Measurements from ENCODE around the gene RILPL1. TPM values are rescaled to one million over a fixed set of nuclear protein-coding genes. Genes with fewer than 3 reads are reported as not detected.

The RILPL1 gene
- total RNA-seq, 4 donors from 2014 or later, result 2.9 to 32.3 (median 18.4) TPM

GRCh38 chr12:123491056-123491455, 42.5 kb downstream of the RILPL1 start:
- no peak overlapping the region for H3K4me3 ChIP-seq
- intact Hi-C loops (cut with DNase I; ENCODE audit: low total_unique reads), result no loop called here
- no peak overlapping the region for H3K27ac ChIP-seq
- H3K9me3 ChIP-seq, result no peaks in the 10 kb centered on the region
- no peak for DNase-seq
- no peaks in the 10 kb centered on the region for H3K4me1 ChIP-seq
- no peaks in the 10 kb centered on the region for H3K27me3 ChIP-seq
- H3K36me3 ChIP-seq, result no peaks in the 10 kb centered on the region
- TF ChIP-seq CTCF (IDR thresholded peaks at IDR 0.05) (no peak), POLR2A (IDR thresholded peaks at IDR 0.05) (no peak)

GRCh38 chr12:123490089-123490488, 43.4 kb downstream of the RILPL1 start:
- H3K4me1 ChIP-seq, result no peaks in the 10 kb centered on the region
- no peaks in the 10 kb centered on the region for H3K9me3 ChIP-seq
- TF ChIP-seq POLR2A (IDR thresholded peaks at IDR 0.05) (no peak), CTCF (IDR thresholded peaks at IDR 0.05) (no peak)
- H3K4me3 ChIP-seq, result no peak overlapping the region
- no peaks in the 10 kb centered on the region for H3K36me3 ChIP-seq
- DNase-seq, result no peak
- H3K27ac ChIP-seq, result no peak overlapping the region
- intact Hi-C loops (cut with DNase I; ENCODE audit: low total_unique reads), result no loop called here
- no peaks in the 10 kb centered on the region for H3K27me3 ChIP-seq

- H3K4me1 ChIP-seq, result no peaks in the 10 kb centered on the region
- TF ChIP-seq CTCF (IDR thresholded peaks at IDR 0.05) (no peak), POLR2A (IDR thresholded peaks at IDR 0.05) (no peak)
- DNase-seq, result no peak
- no peaks in the 10 kb centered on the region for H3K27me3 ChIP-seq
- no peak overlapping the region for H3K27ac ChIP-seq
- no peaks in the 10 kb centered on the region for H3K36me3 ChIP-seq
- intact Hi-C loops (cut with DNase I; ENCODE audit: low total_unique reads), result no loop called here
- no peak overlapping the region for H3K4me3 ChIP-seq
- H3K9me3 ChIP-seq, result no peaks in the 10 kb centered on the region
Measured at GRCh38 chr12:123489580-123489979, 43.9 kb downstream of the RILPL1 start.

GRCh38 chr12:123488539-123489230, 44.8 kb downstream of the RILPL1 start:
- H3K36me3 ChIP-seq, result no peaks in the 10 kb centered on the region
- TF ChIP-seq CTCF (IDR thresholded peaks at IDR 0.05) (no peak), POLR2A (IDR thresholded peaks at IDR 0.05) (no peak)
- no peak overlapping the region for H3K4me3 ChIP-seq
- no peaks in the 10 kb centered on the region for H3K4me1 ChIP-seq
- H3K9me3 ChIP-seq, result no peaks in the 10 kb centered on the region
- H3K27me3 ChIP-seq, result no peaks in the 10 kb centered on the region
- DNase-seq, result no peak
- intact Hi-C loops (cut with DNase I; ENCODE audit: low total_unique reads), result no loop called here
- H3K27ac ChIP-seq, result no peak overlapping the region

GRCh38 chr12:123487428-123487827, 46.1 kb downstream of the RILPL1 start:
- Histone ChIP-seq H3K36me3 (no peaks in the 10 kb centered on the region), H3K9me3 (no peaks in the 10 kb centered on the region), H3K27me3 (no peaks in the 10 kb centered on the region), H3K4me3 (no peak overlapping the region), H3K27ac (no peak overlapping the region), H3K4me1 (no peaks in the 10 kb centered on the region)
- DNase-seq, result no peak
- intact Hi-C loops (cut with DNase I; ENCODE audit: low total_unique reads), result no loop called here
- TF ChIP-seq CTCF (IDR thresholded peaks at IDR 0.05), result no peak
- TF ChIP-seq POLR2A (IDR thresholded peaks at IDR 0.05), result no peak

Measured in uterus (tissue), 4 donors.